HG02642 (cell line): Measurements from ENCODE around the gene CSMD2.
"Not testable (repeated sequence)": the region's sequence is repeated elsewhere in the genome, so short reads cannot be mapped to it uniquely, and the experiment has no call there.

Source experiments
- ATAC-seq: cut with Tn5 transposase; IDR thresholded peaks from one replicate; pipeline ENCODE4 v1.9.1; 2021; ENCODE audit warnings: mild to moderate bottlenecking; ENCODE audit not compliant: unreplicated experiment, poor library complexity

CSMD2 gene

GRCh38 chr1:34016281-34016680 is 148.7 kb downstream of the CSMD2 start:
- not testable (repeated sequence) for ATAC-seq

- ATAC-seq, result no peak
Measured at GRCh38 chr1:34013958-34014737, 150.9 kb downstream of the CSMD2 start.

DNA sequence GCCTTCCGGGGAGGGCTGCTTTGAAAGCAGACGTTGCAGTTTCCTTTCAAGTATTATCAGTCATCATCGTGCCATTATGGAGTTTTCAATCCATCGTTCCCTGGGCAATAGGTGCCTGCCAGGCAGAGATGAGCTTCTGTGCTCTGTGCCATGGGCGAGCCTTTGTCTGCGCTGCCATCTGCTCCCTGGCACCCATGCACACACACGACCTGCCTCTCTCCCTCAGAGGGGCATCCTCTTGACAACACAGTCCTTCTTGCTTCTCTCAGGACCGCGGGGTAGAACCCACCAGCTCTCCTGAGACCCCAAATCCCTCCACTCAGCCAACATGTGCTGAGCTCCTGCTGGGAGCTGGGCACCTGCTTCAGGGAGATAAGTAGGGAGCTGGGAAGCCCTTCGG is 151.9 kb downstream of the CSMD2 start:
- ATAC-seq, result no peak

DNA sequence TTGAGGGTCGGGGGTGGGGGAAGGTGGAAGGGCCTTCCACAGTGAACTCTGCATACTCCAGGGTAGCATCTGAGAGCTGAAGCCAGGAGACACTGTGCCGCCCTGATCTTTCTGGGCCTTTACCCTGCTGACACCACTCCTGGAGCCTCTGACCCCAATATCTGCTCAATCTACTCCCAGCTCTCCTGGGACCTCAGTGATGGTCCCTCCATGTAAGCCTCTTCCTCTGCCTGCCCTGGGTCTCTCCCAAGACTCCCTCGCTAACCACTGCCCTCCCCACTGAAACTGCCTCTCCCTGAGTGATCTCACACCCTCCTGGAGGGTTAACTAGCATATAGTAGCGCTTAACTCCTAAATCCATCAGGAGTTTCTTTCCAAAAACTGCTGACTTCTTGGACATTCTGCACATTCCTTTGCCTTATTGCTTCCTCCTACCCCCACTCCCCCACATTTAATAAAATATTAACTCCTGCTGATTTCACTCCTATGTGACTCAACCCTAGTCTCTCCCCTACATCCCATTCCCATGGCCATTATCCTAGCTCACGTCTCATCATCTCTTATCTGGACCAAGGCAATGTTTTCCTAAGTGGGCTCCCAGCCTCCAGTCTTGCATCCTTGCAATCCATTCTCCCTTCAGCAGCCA is 155.6 kb downstream of the CSMD2 start:
- ATAC-seq, result no peak

GRCh38 chr1:34007760-34008159 is 157.3 kb downstream of the CSMD2 start:
- no peak for ATAC-seq

DNA sequence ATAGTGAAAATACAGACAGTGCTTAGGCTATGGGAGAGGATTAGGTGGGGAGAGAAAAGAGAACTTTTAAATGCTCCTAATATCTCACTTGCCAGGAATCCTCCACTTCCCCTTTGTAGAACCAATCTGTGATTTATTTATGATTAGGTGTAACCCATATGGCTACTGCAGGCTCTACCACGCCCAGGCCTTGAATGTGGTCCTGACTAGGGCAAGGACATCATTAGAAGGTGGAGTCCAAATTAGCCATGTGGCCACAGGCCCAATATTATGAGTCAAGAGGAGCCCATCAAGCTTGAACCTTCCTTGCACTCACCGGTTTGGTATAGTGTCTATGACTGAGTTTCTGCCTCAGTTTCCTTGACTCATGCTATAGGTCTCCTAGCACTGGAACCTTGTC is 159.7 kb downstream of the CSMD2 start:
- no peak for ATAC-seq

DNA sequence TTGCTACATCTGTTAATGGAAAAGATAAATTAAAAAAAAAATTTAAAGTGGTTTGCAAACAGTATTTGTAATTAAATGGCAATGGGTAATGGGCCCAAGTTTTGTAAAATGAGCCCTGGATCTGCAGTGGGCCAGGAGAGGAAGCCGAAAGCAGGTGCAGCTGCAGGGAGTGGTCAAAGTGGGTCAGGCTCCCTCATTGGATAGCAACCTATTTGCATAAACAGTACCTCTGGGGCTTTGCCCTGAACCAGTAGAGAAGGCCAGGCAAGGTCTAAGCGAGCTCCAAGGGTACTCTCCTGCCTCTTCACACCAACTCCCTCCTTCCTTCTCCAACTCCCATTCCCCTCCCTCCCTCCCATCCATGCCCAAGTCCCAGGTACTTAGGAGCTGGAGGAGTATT is 162.2 kb downstream of the CSMD2 start:
- ATAC-seq, result no peak

- no peak for ATAC-seq
Measured at GRCh38 chr1:33997127-33998036, 167.6 kb downstream of the CSMD2 start.

GRCh38 chr1:33996281-33996680 is 168.7 kb downstream of the CSMD2 start:
- ATAC-seq, result no peak

DNA sequence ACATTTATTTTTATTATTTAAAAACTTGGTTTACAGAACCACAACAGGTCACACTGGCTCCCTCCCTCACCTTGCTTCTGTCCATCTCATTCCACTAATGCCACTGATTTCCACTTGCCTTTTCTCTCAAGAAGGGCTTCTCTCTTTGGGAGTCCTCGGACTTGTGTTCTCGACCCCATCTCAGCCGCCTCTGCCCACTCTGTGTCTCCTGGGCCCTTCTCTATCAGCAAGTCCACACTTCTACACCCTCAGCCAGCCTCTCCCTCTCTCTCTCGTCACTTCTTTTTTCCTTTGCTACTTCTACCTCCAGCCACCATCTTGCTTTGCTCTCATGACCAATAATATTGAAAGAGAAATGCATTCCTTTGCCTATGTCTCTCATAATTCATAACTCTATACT is 171.7 kb downstream of the CSMD2 start:
- ATAC-seq, result no peak

- no peak for ATAC-seq
Measured at GRCh38 chr1:33990281-33990680, 174.7 kb downstream of the CSMD2 start.

- no peak for ATAC-seq
Measured at GRCh38 chr1:33988161-33988560, 176.9 kb downstream of the CSMD2 start.

GRCh38 chr1:33986390-33987095 is 178.5 kb downstream of the CSMD2 start:
- ATAC-seq, result no peak

- no peak for ATAC-seq
Measured at GRCh38 chr1:33985656-33986055, 179.4 kb downstream of the CSMD2 start.

GRCh38 chr1:33984906-33985565 is 180.0 kb downstream of the CSMD2 start:
- ATAC-seq, result no peak

GRCh38 chr1:33982419-33982818 is 182.6 kb downstream of the CSMD2 start:
- no peak for ATAC-seq

GRCh38 chr1:33979341-33979740 is 185.7 kb downstream of the CSMD2 start:
- ATAC-seq, result no peak

DNA sequence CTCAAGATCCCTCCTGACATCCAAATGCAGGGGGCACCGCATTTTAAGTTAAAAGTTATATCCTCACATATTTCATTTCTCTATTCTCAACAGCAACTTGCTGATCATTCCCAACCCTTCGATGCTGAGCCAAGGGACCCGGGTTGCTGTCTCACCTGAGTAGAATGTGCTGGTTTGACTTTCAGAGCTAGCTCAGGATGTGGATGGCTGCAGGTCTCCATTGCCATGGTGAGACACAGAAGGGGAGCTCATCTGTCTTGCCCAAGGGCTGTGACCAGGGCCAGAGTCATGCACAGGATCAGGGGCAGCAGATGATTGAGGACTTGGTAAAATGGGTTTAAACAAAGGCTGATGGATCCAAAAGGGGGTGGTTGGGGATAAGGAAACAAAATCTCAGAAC is 189.1 kb downstream of the CSMD2 start:
- ATAC-seq, result no peak

DNA sequence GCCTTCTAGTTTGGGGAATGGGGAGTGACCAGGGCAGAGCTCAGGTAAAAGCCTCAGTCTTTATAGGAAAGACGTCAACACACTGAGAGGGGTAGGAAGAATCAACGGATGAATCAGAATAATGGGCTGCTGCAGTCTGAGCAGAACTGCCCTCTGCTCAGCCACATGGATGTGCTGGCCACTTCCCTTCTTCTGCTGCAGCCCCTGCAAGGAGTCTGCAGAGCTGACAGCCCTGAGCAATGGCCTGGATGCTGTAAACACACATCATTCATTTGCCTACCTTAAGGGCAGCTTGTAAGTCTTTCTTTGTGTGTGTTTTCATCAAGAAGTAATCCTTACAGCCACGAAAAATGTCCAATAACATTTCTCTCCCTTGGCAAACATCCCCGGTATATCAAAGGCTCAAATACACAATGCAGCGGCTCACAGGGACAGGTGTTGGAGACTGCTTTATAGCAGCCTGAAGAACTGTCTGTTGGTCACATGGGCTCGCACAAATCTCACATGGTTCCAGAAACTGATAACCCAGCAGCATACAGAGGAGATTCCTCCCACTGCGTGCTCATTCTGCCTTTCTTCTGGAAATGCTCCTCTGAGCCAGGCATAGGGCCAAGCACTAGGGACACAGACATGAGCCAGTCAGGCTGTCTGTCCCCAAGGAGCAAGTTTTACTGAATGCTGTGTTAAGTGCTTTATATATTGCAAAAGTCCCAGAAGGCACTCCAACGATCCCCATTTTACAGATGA is 191.1 kb downstream of the CSMD2 start:
- ATAC-seq, result no peak
